HG03280 (cell line): ENCODE results near the gene PDE6A.

Source experiments
- ATAC-seq: cut with Tn5 transposase; IDR thresholded peaks from one replicate; pipeline ENCODE4 v1.9.1; 2021; ENCODE audit warnings: mild to moderate bottlenecking, moderate library complexity; ENCODE audit not compliant: unreplicated experiment

Gene PDE6A

DNA sequence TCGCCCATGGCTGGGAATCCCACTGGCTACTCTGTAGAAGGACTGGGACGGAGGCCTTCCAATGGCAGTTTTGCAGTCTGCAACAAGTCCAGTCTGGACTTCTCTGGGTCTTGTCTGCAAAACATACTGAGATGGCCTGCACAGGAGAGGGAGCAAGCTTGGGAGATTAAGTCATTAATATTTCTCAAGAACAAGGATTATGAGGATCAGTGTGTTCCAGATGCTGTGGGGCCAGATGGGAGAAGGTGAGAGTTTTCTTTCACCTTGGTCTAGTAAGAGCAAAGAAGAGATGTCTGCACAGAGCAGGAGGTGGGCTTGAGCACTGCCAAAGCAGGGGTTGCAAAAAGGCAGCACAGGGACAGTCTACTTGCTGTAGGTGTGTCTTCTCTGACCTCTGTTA, at the start of gene PDE6A:
Gene PDE6A (minus strand): TSS at position 128 of the 400 bp plus-strand sequence. CDS start 120 bp downstream, at position 8.
- no peak for ATAC-seq

- no peak for ATAC-seq
Observed at GRCh38 chr5:149993471-149993870, 48.9 kb upstream of the PDE6A start.

DNA sequence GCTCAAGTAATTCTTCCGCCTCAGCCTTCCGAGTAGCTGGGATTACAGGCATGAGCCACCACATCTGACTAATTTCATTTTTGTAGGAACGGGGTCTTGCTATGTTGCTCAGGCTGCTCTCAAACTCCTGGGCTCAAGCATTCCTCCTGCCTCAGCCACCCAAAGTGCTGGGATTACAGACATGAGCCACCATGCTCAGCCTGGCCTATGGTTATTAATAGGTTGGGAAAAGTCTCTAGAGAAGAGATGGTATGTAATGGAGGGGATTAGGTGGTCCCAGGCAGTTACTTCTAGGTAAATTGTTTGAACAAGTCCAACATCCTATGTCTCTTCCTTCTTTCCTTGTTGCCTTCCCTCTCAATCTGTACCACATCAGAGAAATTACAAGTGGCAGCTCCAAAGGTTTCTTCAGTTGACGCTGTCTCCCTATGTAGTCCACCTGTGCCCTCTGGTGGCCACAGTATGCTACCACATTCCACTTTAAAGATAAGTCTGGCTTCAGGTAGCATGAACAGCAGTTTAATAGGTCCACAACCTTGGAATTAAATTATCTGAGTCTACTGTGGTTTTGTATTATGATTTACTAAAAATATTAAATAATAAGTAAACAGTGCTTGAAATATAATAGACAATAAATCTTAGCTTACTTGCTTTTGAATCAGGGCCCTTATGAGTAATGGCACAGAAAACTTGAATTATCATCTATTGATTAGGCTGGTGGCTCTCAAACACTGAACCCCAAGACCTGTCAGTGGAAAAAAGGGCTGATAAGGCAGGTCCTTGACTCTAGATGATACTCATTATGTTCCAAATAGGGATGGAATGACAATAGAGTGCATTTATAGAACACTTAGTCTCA, 46.2 kb upstream of the PDE6A start:
- peak; percentile 84 for ATAC-seq

DNA sequence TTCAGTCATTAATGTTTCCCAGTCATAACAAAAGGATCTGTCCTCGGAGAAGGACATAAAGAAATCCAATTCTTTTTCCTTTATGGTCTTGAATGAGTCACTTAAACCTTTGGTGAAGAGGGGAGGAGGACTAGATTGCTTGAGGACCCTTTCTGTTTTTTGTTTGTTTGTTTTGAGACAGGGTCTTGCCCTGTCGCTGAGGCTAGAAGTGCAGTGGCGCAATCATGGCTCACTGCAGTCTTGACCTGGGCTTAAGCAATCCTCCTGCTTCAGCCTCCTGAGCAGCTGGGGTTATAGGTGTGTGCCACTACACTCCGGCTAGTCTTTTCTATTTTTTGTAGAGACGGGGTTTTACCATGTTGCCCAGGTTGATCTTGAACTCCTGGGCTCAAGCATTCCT, 43.5 kb upstream of the PDE6A start:
- no peak for ATAC-seq

GRCh38 chr5:149982505-149982904, 37.9 kb upstream of the PDE6A start:
- ATAC-seq, result no peak

DNA sequence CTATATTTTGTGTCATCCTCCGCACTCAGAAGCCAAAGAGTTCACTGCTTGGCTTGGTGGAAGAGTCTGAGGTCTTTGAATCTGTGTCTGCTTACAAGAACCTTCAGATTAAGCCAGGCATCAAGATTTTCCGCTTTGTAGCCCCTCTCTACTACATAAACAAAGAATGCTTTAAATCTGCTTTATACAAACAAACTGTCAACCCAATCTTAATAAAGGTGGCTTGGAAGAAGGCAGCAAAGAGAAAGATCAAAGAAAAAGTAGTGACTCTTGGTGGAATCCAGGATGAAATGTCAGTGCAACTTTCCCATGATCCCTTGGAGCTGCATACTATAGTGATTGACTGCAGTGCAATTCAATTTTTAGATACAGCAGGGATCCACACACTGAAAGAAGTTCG, 36.6 kb upstream of the PDE6A start:
- no peak for ATAC-seq

GRCh38 chr5:149979896-149980295, 35.3 kb upstream of the PDE6A start:
- no peak for ATAC-seq

DNA sequence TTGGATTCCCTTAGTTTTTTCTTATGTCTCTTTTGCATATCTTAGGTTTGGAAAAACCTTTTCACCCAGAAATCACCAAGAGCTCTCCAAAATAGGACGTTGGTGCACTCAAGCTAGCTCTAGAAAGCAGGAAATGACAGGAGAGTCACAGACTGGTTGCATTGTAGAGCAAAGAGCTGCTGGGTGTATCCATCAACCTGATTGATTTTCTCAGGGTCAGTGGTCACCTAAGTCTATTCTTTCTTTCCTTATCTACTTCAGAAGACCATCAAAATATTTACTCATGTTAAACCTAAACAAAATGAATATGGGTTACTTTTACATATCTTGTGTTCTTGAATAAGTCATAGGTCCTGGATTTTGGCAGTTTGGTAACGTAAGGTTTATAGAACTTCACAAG, 30.8 kb upstream of the PDE6A start:
- ATAC-seq, result no peak

DNA sequence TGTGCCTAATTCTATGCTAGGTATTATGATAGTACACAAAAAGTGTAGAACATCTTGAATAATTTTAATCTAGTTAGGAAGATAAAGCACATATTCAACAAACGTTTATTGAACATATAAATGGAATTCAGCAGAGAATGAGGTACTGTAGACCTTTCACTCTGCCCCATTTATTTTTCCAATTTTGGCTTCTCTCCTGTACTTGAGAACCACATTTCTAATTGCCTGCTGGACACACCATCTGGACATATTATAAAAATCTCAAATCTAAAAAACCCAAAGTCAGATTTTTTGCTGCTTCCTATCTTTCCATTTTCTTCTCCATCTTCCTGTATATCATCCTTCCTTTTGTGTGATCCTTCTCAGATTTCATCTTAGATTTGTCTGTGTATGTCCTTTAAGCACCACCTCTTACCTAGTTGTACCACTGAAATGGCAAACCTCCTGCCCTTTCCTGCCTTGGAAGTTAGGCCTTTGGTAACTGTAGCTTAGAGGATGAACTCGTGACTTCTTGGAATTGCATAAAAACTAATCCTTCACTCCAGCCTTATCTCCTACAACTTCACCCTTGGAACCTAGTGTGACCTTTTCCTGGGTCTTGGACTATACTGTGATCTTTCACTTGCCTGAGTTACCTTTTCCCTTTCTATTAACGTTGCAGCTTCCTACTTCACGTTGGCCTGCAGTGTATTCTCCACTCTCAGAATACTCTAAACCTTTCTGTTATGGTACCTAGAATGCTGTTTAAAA, 24.8 kb upstream of the PDE6A start:
- no peak for ATAC-seq

- ATAC-seq, result no peak
Observed at GRCh38 chr5:149966946-149967345, 22.4 kb upstream of the PDE6A start.

- ATAC-seq, result no peak
Observed at GRCh38 chr5:149963729-149964128, 19.1 kb upstream of the PDE6A start.

- no peak for ATAC-seq
Observed at GRCh38 chr5:149962601-149963300, 18.2 kb upstream of the PDE6A start.

- no peak for ATAC-seq
Observed at GRCh38 chr5:149961957-149962409, 17.4 kb upstream of the PDE6A start.

GRCh38 chr5:149961186-149961685, 16.6 kb upstream of the PDE6A start:
- ATAC-seq, result no peak

DNA sequence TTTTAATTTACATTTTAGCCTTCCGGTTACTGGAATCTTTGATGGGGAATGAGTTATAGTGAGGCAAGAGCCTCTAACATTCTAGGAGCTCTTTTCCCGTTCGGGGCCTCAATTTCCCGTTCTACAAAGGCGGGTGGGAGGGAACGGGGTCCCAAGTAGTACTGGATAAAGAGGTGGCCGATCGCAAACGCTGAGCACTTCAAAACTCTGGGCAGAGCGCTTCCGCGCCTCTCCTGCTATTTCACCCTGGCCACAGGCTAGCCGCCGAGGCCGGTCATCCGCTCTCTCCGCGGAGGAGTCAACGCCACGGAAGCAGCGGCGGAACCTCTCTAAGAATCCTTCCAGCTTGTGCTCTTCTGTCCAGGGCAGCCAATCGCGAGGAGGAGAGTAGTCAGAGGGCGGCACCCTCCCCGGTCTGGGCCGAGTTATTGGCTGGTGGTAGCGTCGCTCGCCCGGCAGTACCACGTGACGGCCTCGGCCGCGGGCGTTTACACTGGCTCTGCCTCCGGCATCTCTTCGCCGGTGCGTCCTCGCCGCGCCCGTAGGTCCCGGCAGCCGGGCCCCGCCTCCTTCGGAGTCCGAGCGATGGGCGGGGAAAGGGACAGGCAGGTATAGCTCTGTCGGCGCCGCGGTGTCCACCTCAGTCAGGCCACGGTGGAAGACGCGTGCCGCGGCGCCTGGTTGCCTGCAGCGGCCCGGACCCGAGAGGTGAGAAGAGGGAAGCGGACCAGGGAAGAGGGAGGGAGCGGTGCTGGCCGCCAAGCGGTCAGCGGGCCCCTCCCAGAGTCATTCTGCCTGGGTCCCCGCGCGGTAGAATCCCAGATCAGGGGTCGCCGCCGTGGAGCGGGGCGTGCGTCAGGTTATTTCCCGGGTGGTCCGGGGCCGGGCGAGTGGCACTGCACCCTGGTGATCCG, 15.9 kb upstream of the PDE6A start, which contains the start of gene SLC26A2:
Gene SLC26A2 (plus strand): TSS at position 487 of the 914 bp plus-strand sequence. CDS start 16,895 bp downstream, outside the sequence.
- peak; percentile 99 for ATAC-seq

GRCh38 chr5:149959406-149960236, 15.0 kb upstream of the PDE6A start:
- ATAC-seq, result peak; percentile 22

GRCh38 chr5:149957855-149958254, 13.3 kb upstream of the PDE6A start:
- ATAC-seq, result no peak

- no peak for ATAC-seq
Observed at GRCh38 chr5:149956685-149957084, 12.1 kb upstream of the PDE6A start.

DNA sequence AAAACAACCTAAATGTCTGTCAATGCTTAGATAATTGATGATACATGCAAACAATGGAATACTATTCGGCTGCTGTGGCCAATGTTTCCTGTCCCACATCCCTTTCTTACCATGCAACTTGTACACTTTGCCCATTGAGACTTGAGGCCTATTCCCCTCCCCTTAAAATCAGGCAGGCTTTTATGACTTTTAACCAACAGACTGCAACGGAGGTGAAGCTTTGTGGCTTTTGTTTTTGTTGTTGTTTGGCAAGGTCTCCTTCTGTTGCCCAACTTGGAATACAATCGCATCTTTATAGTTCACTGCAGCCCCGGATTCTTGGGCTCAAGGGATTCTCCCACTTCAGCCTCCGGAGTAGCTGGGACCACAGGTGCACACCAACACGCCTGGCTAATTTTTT, 10.2 kb upstream of the PDE6A start:
- ATAC-seq, result no peak
